ENCODE measurements around the gene MTNR1A. TPM values are rescaled to one million over a fixed set of nuclear protein-coding genes. Genes with fewer than 3 reads are reported as not detected.
"Not testable (repeated sequence)": the region's sequence is repeated elsewhere in the genome, so short reads cannot be mapped to it uniquely, and the experiment has no call there.

Gene MTNR1A
- total RNA-seq, 1 donor from 2014 or later, result not detected

DNA sequence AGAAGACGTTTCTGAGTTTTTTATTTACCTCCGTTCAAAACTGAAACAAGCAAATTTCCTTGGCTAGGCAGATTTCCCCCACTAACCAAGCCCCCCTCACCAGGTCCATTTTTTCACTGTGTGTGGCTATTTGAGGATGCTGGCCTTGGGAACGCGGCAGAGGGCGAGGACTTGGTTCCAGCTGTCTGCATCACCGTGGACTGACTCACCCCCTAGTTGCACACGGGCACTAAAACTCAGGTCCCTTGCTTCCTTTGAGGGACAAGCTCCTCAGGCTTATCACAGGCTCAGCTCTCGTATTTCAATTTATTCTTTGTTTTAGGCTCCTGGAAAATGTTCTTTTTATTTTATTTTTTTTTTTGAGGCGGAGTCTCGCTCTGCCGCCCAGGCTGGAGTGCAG is 8.4 kb upstream of the MTNR1A start:
- intact Hi-C loops (cut with micrococcal nuclease), result no loop called here

DNA sequence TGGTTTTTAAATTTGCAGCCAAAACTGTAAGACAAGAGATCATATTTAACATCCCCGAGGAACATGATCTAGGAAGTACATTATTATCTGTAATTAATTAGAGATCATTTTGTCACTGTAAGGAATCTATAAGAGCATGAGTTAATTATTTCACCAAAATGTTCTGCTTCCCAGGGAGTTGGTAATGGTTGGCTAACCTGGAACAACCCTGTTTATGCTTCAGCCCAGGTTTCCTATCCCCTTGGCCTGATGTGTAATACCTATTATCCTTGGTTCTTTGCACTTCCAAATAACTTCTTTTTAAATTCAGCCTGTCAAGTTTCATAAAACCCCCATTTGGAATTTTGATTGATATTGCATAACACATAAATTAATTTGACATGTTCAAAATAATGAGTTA is 6.4 kb upstream of the MTNR1A start:
- intact Hi-C loops (cut with micrococcal nuclease), result no loop called here

DNA sequence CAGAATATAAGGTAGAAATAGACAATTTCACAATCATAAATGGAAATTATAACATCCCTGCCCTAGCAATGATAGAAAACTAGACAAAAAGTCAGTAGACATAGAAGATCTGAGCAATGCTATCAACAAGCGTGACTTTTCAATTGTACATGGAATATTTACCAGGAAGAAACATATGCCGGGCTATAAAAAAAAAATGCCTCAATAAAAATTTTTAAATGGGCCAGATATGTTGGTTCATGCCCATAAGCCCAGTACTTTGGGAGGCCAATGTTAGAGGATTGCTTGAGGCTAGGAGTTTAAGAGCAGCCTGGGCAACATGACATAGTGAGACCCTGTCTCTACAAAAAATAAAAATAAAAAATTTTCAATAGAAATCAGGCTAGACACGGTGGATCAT is 5.3 kb upstream of the MTNR1A start:
- intact Hi-C loops (cut with micrococcal nuclease), result no loop called here

DNA sequence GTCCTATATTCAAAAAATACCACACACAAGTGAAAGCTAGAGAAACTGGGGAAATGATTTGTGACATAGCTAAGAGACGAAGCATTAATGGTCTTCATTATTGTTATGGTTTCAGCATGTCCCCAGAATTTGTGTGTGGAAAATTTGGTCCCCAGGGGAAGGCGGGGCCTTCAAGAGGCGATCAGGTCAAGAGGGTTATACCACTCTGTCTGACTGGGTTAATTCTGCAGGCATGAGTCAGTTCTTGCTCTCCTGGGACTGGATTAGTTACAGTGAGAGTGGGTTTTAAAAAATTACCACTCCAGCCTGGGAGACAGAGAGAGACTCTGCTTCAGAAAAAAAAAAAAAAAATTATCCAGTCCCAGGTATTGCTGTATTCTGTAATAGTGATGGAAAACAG is 2.1 kb upstream of the MTNR1A start:
- intact Hi-C loops (cut with micrococcal nuclease), result no loop called here

DNA sequence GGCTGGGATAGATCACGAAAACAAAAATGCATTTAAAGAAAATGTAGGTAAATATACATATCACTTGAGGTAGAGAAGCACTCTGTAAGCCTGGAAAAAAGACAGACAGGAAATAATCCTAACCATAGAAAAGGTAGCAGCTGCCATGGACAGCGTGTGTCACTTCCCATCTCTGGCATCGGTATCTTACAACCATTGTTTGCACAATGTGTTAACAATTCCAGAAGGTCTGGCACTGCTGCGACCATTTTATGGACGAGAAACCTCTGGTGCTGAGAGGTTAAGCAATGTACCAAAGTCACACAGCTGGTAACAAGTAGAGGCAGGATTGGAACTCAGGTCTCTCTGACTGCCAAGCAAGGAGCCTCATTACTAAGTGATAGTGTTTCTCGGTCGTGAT is 1.7 kb upstream of the MTNR1A start:
- intact Hi-C loops (cut with micrococcal nuclease), result no loop called here

DNA sequence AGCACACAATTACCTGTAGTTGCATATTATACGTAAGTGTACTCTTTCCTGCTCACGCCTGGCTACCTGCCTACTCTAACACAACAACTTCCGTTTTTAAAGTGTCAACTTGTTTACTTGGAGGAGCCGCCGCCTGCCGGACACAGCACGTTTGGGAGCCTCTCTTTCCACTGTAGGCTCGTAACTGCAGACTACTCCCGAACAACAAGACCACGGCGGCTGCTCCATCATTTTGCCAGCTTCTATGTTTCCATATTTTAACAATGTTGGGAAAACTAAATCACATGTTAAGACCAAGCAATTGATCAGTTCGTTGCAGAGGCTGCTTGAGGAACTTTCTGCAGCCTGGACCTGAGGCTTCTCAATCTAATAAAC is 841 bp downstream of the MTNR1A start:
- intact Hi-C loops (cut with micrococcal nuclease), result no loop called here

DNA sequence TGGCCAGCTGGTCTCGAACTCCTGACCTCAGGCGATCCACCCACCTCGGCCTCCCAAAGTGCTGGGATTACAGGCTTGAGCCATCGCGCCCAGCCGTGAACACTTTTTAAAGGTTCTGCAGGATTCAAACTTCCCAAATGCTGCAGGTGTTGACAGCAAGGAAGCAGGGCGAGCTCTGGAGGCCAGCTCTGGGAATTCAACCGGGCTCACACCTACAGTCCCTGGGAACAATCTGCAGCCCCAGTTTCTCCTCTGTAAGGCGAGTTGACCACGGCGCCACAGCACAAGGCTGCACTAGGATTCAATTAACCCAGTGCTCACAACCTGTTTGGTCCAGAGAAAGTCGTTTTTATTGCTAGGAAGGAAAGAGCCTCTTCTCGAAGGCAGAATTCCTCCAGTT is 1.6 kb downstream of the MTNR1A start:
- intact Hi-C loops (cut with micrococcal nuclease), result no loop called here

DNA sequence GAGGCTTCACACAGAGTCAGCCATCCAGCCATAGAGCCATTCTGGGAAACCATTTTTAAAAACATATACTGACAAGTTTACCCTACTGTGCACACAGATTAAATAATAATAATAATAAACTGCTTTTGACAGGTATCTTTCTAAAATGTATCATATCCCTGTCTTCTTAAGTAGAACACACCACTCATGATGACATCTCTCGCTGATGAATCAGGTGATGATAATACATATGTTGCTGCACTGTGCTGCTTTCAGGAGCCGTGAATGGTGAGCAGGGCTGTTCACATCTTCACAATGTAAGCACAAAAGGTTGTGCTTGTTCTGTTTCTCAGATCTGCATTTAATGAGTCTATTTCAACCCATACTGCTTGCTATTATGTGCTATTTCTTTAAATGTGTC is 3.5 kb downstream of the MTNR1A start:
- intact Hi-C loops (cut with micrococcal nuclease), result no loop called here

DNA sequence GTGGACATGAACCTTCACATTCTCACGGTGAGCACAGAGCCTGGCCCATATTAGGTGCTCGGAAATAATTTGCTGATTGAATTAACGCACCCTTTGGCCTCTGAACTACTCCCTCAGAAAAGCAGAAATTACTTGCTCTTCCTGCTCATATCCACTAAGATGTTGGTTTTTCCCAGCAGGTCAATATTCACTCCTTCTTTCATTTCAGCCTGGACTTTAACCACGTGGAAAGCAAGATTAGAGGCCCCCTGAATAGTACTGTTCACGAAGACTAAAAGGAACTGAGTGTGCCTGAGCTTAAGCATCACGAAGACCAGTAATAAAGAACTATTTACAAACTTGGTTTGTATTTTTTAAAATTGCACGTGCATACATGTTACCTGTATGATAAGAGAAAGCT is 9.9 kb downstream of the MTNR1A start:
- intact Hi-C loops (cut with micrococcal nuclease), result no loop called here

DNA sequence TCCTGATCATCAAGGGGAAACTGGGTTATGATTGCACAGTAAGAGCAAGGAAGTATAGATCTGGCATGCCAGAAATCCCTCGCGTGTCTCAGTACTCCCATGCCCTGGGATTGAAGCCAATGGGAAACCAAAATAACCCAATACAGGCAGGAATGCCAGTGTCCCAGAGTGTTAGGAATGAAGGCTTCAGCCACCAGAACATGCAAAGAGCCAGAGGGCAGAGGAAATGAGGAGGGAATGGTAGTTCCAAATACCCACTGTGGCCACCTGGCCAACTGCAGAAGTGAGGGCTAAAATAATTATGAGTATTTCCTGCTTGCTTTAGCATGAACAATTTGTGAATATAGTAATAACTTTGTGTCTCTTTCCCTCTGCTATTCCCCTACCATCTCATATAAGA is 12.2 kb downstream of the MTNR1A start:
- intact Hi-C loops (cut with micrococcal nuclease), result no loop called here

DNA sequence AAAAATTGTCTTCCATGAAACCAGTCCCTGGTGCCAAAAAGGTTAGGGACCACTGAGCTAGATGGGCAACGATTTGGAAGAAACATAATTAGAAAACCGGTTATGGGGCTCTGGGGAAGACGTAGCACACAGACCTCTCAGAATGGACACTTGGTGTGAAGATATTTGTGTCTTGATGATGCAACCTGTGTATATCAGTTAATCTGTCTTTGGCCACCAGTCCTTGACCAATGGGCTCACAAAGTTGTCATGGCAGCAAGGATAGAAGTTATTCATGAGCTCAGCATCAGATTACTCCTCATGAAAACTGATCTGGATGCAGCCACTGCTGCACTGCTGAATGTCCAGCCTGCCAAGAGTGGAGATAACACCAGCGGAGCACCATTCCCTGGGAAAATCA is 13.6 kb downstream of the MTNR1A start:
- intact Hi-C loops (cut with micrococcal nuclease), result no loop called here

DNA sequence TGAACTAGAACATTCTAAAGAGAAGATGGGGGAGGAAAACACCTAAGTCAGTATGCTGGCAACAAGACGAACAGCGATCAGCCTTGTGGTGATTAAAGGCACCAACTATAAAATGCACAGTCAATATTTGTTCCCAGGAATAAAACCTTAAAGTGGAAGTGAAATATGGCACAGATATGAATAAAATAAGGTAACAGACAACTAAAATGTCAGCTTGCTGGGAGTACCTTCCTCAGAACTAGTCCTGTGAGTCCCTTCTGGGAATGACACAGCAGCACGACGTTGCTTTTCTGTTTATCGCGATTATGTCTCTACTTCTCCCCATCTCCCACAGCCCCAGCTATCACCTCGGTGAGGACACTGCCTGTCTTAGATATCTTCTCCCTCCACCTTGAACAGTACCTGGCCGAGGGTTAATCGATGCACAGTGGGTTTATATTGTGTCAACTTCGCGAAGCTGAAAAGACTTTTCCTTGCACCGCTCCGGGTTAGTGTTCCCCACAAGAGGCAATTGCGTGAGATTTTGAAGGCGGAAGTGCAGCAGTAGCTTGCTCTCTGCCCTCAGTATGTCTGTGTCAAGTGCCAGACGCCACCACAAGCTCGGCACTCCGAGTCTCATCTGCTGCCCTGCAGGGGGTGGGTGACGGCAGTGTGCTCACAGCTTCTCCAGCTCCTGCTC is 17.4 kb downstream of the MTNR1A start:
- intact Hi-C loops (cut with micrococcal nuclease), result no loop called here

DNA sequence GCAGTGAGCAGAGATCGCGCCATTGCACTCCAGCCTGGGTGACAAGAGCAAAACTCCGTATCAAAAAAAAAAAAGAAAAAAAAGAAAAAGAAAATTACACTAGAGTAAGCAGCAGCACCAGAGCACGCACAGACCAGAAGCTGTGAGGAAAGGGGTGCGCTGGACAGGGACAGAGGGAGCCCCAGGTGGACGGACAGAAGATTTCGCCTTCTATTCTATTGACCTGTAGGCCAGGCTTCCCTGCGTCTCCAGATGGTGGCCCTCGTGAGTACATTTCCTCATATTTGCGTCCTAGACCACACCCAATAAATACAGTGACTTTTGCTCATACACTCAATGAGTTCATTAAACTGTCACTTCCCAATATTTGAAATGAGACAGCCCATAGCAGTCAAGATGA is 19.1 kb downstream of the MTNR1A start:
- intact Hi-C loops (cut with micrococcal nuclease), result no loop called here

DNA sequence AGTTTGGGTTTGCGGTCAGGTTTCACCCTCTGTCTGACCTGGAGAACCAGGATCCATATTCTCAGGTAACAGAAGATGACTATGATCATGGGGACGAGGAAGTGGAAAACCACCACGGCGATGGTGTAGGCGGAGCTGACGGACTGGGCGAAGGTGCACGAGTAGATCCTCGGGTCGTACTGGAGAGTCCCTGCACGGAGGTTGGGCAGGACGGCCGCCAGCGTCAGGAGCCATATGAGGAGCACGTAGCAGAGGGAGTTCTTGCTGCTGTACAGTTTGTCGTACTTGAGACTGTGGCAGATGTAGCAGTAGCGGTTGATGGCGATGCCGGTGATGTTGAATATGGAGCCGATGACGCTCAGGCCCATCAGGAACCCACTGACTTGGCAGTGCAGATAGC is 21.3 kb downstream of the MTNR1A start:
- intact Hi-C loops (cut with micrococcal nuclease), result no loop called here

DNA sequence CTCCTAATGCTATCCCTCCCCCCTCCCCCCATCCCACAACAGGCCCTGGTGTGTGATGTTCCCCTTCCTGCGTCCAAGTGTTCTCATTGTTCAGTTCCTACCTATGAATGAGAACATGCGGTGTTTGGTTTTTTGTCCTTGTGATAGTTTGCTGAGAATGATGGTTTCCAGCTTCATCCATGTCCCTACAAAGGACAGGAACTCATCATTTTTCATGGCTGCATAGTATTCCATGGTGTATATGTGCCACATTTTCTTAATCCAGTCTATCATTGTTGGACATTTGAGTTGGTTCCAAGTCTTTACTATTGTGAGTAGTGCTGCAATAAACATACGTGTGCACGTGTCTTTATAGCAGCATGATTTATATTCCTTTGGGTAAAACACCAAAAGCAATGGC is 31.4 kb downstream of the MTNR1A start:
- intact Hi-C loops (cut with micrococcal nuclease), result not testable (repeated sequence)

DNA sequence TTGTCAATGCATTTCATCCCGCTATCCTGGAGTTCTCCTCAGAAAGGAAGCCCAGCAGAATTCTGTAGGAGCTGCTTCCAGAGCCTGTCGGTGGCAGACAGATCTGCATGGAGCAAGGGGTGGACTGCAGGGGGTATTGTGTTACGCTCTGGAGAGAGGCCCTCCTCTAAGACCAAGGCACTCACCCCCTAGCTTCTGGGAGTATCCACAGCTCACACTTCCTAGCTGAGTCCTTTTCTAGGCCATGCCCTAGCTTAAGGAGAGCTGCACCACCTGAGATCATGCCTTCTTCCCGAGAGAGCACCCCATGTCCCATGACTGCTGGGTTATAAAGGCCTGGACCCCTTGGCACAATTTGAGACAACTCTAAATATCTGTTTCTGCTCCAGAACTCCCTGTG is 39.1 kb downstream of the MTNR1A start:
- intact Hi-C loops (cut with micrococcal nuclease), result no loop called here

DNA sequence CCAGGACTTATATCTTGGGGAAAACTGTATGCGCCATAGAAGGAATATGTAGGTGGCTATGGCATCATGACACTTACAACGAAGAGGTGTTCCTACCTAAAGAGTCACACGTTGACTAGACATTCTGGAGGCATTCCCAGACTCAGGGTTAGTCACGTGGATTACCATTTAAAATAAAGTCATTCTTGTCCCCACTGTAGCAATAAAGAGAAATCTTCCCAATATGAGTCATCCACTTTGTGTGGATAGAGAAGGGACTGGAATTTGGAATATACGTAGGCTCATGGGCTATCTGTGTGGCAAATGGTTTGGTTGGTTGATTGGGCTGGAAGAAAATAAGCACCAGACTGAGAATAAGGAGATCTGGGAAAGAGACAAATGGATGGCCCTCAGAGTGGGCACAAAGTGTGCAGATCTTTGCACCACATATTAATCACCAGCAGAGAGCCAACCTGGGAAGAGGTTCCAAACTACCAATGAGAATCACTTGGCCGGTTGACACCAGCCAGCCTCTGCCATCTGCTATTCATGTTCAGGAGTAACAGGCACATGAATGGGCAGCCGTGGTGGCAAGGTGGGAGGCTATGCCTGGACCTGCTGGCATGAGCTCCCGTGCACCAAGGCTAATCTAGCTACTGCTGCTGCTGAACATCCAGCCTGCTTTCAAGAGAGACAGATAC is 41.0 kb downstream of the MTNR1A start:
- intact Hi-C loops (cut with micrococcal nuclease), result no loop called here

DNA sequence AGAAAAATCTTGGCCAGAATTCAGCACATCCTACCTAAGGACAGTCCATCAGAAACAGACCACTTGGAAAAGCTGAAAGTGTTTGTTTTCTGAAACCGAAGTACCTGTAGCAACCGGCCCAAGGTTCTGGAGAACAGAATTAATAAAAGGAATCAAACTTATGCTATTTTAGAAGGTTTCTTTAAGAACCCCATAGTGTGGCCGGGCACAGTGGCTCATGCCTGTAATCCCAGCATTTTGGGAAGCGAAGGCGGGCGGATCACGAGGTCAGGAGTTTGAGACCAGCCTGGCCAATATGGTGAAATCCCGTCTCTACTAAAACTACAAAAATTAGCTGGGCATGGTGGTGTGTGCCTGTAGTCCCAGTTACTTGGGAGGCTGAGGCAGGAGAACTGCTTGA is 50.6 kb downstream of the MTNR1A start:
- intact Hi-C loops (cut with micrococcal nuclease), result not testable (repeated sequence)

DNA sequence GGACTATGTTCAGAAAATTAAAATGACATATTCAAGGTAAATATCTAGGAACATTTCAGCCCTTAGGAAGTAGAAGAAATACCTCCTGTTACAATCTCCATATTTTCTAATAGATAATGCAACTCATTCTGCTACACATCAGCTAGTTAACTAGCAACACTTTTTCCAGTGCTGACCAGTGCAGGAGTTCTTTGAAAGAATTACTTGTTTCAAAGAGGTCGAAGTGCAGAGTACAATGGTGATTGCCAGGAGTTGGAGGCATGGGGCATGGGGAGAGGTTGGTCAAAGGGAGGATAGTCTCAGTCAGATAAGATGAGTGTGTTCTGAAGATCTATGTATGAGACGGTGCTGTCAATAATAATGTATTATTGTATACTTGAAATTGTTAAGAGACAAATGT is 53.1 kb downstream of the MTNR1A start:
- intact Hi-C loops (cut with micrococcal nuclease), result no loop called here

DNA sequence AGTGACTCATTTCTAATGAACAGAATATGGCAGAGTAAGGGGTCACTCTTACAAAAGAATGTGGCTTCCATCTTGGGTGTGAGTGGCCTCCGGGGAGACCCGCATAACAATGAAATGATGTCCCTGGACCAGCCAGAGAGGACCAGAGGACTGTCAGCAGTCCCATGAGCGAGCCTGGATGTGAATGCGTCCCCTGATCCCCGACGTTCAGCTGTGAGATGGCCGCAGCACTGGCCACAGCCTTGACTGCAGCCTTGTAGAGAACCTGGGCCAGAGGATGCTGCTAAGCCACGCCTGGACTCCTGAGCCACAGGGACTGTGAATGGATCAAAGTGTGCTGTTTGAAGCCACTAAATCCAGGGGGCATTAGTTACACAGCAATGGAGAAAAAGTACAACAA is 53.8 kb downstream of the MTNR1A start:
- intact Hi-C loops (cut with micrococcal nuclease), result no loop called here

DNA sequence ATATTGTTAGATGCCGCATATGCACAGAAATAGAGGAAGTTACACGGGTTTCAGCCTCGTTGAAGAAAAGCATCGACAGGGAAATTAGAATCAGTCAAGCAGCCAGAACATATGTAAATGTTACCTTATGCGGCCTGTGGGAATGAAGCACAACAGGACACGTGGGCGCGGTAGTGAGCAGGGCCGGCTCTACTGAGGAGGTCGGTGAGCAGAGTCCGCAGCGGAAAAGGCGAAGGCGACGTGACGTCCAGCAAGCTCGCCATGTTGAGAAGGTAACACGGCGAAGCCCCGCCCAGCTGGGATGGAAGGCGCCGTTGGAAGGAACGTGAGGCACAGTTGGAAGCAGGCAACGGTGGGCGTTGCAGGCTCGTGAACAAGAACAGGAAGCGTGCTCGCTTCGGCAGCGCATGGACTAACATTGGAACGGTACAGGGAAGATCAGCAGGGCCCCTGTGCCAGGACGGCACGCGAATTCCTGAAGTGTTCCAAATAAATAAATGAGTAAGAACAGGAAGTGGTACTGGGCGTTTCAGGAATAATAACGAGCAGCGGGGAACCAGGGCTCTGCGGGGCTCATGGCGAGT is 54.6 kb downstream of the MTNR1A start:
- intact Hi-C loops (cut with micrococcal nuclease), result no loop called here

DNA sequence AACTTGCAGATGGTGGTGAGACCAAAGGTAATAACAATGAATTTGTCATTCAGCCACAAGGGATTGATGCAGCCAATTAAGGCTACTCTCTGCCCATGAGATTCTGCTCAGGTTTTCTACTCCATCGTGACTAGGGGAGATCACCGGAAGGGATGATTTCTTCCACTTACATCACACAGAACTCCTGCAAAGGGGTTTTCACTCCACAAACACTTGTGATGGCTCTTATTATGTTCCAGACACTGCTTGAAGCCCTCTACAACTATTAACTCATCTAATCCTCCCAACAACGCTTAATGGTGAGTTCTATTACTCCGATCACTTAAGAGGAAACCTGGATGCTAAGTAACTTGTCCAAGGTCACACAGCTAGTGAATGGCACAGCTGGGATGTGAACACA is 55.9 kb downstream of the MTNR1A start:
- intact Hi-C loops (cut with micrococcal nuclease), result no loop called here

DNA sequence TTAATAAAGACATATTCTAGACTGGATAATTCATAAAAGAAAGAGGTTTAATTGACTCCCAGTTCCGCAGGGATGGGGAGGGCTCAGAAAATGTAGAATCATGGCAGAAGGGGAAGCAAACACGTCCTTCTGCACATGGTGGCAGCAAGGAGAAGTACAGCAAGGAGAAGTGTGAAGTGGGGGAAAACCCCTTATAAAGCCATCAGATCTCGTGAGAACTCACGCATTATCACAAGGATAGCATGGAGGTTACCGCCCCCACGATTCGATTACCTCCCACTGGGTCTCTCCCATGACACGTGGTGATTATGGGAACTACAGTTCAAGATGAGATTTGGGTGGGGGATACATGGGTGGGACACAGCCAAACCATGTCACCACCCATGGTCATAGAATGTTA is 58.3 kb downstream of the MTNR1A start:
- intact Hi-C loops (cut with micrococcal nuclease), result no loop called here
